NK-92 treated with Interleukin-12 subunit alpha and Interleukin-12 subunit beta, amount 100 ng/mL, for 24 hours (cell line): Measurements from ENCODE around the gene AP3S1.
"Not testable (repeated sequence)": the region's sequence is repeated elsewhere in the genome, so short reads cannot be mapped to it uniquely, and the experiment has no call there.

Experiments used
- DNase-seq: peaks from one replicate; lab custom pipeline; 2025; lab: John Stamatoyannopoulos, UW

The AP3S1 gene

GRCh38 chr5:115841382-115842088 lies at the start of gene AP3S1, which contains the start of gene ATG12:
Gene AP3S1, plus strand, starts transcription at chr5:115841935. Its CDS starts 103 bp downstream, at chr5:115842038.
Gene ATG12, minus strand, starts transcription at chr5:115841565. Its CDS starts 13 bp downstream, at chr5:115841552.
- DNase-seq, result peak; percentile 83

- no peak for DNase-seq
These were observed 46.0 kb upstream of the AP3S1 start for GRCh38 chr5:115795700-115796099.

GRCh38 chr5:115796656-115797055 lies 45.1 kb upstream of the AP3S1 start:
- DNase-seq, result no peak

DNA sequence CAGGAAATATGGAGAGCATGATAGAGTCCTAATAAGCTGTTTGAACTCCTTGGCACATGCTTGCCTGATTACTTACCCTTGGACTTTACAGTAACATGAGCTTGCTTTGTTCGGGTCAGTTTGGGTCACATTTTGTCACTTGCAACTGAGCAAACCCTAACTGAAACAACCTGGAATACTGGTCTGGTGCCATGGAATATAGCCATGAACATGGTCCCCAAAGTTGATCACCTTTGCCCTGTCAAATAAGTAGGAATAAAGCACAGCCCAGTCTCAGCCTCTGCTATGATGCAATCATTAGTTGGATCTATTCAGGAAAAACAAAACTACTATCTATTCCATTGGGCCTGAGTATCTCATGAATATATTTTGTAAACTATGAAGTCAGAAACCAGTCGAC lies 43.5 kb upstream of the AP3S1 start:
- DNase-seq, result no peak

DNA sequence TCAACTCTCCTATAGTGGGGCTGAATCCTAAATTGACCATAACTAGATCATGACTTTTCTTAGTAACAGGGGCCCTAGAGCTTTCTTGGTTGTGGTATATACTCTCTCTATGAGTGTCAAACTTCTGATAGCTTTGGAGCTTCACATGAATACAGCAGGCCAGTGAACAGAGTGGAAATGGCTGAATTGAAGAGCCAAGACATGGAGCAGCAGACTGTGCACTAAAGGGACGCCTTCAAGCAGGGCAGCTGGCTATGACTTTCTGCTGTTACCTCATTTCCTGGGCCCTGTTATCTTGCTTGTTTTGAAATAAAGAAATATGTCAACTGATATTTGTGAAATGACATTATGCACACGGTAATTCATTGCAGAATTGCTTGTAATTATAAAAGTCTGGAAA lies 41.6 kb upstream of the AP3S1 start:
- no peak for DNase-seq

GRCh38 chr5:115801152-115801551 lies 40.6 kb upstream of the AP3S1 start:
- no peak for DNase-seq

DNA sequence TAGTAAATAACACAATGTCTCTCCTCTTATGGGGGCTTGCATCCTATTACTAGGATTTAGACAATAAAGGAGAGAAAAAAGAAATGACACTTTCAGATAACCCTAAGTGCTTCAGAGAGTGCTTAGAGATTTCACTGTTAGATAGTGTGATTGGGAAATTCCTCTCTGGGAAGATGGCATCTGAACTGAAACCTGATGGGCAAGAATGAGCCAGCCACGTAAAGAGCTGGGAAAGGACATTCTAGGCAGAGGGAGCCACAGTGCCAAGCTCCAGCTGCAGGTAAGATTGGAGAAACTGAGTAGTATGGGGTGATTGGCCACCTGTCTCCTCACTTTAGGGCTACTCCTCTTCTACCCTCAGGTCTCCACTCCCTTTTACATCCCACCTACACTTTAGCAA lies 39.8 kb upstream of the AP3S1 start:
- no peak for DNase-seq

GRCh38 chr5:115806986-115807653 lies 34.6 kb upstream of the AP3S1 start:
- DNase-seq, result no peak

DNA sequence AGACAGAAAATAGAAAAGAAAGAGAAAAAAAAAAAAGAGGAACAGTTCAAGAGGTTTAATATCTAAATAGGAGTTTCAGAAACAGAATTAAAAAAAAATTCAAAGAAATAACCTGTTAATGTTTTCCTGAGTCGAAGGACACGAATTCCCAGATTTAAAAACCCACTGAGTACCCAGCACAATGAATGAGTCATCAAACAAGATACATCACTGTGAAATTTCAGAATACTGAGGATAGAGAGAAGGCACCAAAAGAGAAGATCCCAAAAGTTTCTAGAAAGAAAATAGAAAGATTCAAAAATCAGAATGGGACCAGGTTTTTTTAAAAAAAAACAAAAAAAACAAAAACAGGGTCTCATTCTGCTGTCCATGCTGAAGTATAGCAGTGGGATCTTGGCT lies 34.1 kb upstream of the AP3S1 start:
- DNase-seq, result no peak

- not testable (repeated sequence) for DNase-seq
These were observed 33.7 kb upstream of the AP3S1 start for GRCh38 chr5:115808066-115808465.

- DNase-seq, result no peak
These were observed 31.8 kb upstream of the AP3S1 start for GRCh38 chr5:115809946-115810345.

GRCh38 chr5:115810761-115811160 lies 31.0 kb upstream of the AP3S1 start:
- no peak for DNase-seq

DNA sequence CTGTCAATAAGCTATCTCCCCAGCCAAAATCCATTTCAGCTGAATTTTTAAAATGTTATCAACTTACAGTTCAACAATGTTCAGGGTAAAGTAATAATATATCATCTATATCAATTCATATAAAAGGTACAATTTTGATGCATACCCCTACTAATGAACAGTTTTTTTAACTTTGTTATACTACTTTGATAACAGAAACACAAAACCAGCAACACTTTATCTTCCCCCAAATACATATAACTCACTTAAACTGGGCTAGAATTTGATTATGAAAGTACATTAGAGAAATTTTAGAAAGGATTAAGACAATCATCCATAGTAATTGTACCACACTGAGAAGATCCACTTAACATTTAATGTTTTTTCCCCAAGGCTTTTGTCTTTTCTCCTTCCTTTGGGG lies 30.3 kb upstream of the AP3S1 start:
- DNase-seq, result no peak

GRCh38 chr5:115812372-115812771 lies 29.4 kb upstream of the AP3S1 start:
- DNase-seq, result no peak

DNA sequence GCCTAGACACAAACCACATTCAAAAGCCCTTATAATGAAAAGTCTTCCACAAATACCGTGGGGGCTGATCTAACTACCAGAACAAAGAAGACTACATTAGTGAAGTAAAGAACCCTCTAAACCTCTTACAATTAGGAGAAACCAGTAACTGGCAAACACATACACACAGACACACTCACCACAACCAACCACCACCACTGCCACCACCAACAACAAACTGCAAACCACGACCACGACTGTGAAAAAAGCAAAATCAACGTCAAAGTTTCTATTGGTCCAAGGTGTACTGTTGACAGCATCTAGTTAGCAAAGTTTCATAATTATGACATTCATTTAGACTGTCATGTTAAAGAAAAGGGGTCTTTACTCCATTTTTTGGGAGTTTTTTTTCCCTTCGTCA lies 28.0 kb upstream of the AP3S1 start:
- no peak for DNase-seq

DNA sequence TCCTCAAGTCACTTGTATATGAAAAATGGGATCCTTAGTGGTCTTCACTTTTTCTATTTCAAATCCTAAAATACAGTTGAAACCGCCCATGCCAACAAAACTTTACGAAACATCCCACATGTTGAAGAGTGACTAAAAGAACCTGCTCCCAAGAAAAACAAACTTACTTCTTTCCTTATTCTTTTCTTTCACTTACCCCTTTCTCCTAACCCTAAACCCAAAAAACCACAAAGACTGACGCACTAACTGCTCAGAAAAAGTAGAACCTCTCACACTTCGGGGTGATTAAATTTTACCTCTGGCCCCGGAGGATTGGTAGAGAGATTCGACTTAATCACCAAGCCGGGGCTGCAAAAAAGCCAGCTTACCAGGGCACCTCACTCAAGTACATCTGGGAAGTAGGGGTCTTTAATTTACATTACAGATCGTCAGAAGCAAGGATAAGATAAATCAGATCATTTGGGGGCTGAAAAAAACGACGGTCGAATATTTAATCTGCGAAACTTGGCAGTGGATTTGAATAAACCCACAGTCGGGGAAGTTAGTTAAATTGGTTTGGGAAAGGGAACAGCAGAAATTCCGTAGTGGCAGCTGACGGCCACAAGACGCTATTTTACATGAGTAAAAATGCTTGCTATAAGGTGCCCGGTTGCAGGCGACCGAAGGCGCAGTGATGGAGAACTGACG lies 26.6 kb upstream of the AP3S1 start:
- DNase-seq, result no peak

DNA sequence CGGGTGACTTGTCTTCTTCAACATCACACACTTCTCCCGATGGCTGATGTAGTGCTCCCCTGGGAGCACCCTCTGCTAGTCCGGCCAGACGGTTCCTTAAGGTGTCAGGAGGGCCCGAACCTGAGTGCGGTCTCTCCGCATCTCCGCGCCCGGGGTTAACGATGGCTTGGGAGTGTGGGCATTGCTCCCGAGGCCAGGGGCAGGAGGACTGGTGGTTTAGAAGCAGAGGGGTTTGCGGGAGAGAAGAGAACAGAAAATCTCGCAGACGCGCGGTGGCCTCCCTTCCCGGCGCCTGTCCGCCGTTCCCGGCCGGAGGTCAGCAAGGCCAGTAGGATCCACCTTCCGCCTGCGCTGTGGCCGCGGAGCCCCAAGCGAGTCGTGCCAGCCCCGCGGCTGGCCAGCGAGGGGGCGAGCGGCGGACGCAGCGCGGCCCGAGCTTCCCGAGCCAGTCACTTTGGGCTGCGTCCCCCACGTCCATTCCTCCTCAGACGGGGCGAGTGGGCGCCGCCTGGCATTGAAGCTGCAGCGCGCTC lies 26.0 kb upstream of the AP3S1 start:
- DNase-seq, result no peak

GRCh38 chr5:115816226-115817081 lies 25.3 kb upstream of the AP3S1 start, which contains the start of gene CDO1:
Gene CDO1, minus strand, starts transcription at chr5:115816659. Its CDS starts 262 bp downstream, at chr5:115816397.
- DNase-seq, result no peak

GRCh38 chr5:115817386-115817785 lies 24.3 kb upstream of the AP3S1 start:
- DNase-seq, result no peak

- no peak for DNase-seq
These were observed 22.9 kb upstream of the AP3S1 start for GRCh38 chr5:115818821-115819220.

DNA sequence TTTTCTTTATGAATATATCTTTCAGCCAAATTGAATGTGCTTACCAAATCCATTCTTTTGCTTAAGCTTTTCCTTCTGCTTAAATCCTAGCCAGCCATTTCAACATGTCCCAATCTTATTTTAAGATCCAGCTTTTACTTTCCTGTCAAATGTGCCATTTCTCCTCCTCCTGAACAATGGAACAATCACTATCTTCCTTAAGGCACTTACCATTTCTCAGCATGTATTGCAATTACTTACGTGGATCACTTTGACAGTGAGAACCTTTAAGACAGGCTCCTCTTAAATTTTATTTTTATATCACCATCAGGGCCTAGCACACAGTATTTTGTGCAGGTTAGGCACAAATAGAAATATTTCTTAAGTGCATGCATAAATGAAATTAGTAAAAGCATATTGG lies 20.9 kb upstream of the AP3S1 start:
- DNase-seq, result no peak

DNA sequence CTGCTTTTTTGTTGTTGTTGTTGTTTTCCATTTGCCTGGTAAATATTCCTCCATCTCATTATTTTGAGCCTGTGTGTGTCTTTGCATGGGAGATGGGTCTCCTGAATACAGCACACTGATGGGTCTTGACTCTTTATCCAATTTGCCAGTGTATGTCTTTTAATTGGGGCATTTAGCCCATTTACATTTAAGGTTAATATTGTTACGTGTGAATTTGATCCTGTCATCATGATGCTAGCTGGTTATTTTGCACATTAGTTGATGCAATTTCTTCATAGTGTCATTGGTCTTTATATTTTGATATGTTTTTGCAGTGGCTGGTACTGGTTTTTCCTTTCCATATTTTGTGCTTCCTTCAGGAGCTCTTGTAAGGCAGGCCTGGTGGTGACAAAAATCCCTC lies 16.8 kb upstream of the AP3S1 start:
- DNase-seq, result not testable (repeated sequence)
